GM21360 (cell line): Measurements from ENCODE around the gene KIF13A.
A peak's percentile ranks its signal among the peaks of the same experiment; 100 is the strongest.

ENCODE experiments used
- ATAC-seq: cut with Tn5 transposase; IDR thresholded peaks from one replicate; pipeline ENCODE4 v1.9.1; 2021; ENCODE audit warnings: mild to moderate bottlenecking, moderate library complexity; ENCODE audit not compliant: unreplicated experiment

KIF13A gene

GRCh38 chr6:17730078-17730704 lies 257.2 kb downstream of the KIF13A start:
- no peak for ATAC-seq

GRCh38 chr6:17729223-17730077 lies 258.0 kb downstream of the KIF13A start:
- ATAC-seq = no peak

GRCh38 chr6:17728551-17729222 lies 258.7 kb downstream of the KIF13A start:
- ATAC-seq = no peak

- no peak for ATAC-seq
Measured at GRCh38 chr6:17725083-17725482, 262.4 kb downstream of the KIF13A start.

GRCh38 chr6:17724341-17724740 lies 263.1 kb downstream of the KIF13A start:
- no peak for ATAC-seq

GRCh38 chr6:17721671-17722070 lies 265.8 kb downstream of the KIF13A start:
- ATAC-seq = no peak

GRCh38 chr6:17719323-17720041 lies 268.0 kb downstream of the KIF13A start:
- ATAC-seq = no peak

- ATAC-seq = no peak
Measured at GRCh38 chr6:17716221-17716620, 271.2 kb downstream of the KIF13A start.

- ATAC-seq = peak; percentile 87
Measured at GRCh38 chr6:17714879-17715851, 272.3 kb downstream of the KIF13A start.

GRCh38 chr6:17714177-17714576 lies 273.3 kb downstream of the KIF13A start:
- no peak for ATAC-seq

GRCh38 chr6:17712576-17712975 lies 274.9 kb downstream of the KIF13A start:
- no peak for ATAC-seq

- no peak for ATAC-seq
Measured at GRCh38 chr6:17710331-17710730, 277.1 kb downstream of the KIF13A start.

- ATAC-seq = no peak
Measured at GRCh38 chr6:17709476-17709875, 278.0 kb downstream of the KIF13A start.
